Measurements from ENCODE around the gene TBC1D21. TPM values are rescaled to one million over a fixed set of nuclear protein-coding genes. Genes with fewer than 3 reads are reported as not detected.

The TBC1D21 gene, protein sequence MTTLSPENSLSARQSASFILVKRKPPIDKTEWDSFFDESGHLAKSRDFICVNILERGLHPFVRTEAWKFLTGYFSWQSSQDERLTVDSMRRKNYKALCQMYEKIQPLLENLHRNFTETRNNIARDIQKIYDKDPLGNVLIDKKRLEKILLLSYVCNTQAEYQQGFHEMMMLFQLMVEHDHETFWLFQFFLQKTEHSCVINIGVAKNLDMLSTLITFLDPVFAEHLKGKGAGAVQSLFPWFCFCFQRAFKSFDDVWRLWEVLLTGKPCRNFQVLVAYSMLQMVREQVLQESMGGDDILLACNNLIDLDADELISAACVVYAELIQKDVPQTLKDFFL
- total RNA-seq (not detected), polyA plus RNA-seq (not detected)

- no peak within 1 kb of the TSS for H3K27ac ChIP-seq
- no peaks in the 10 kb centered on the region for H3K9me3 ChIP-seq
- no peak for TF ChIP-seq CTCF (IDR thresholded peaks at IDR 0.05)
- ATAC-seq = no peak
- FAIRE-seq = no peak
- H3K36me3 ChIP-seq = no peaks in the 10 kb centered on the region
- DNase-seq = no peak
- H3K4me3 ChIP-seq = no peak within 1 kb of the TSS
- no peaks in the 10 kb centered on the region for H3K4me1 ChIP-seq
- 52 to 58% methylated on average over 5 of the region's 5 CpGs for WGBS, 2 donors
- intact Hi-C loops (cut with DNase I) = no loop called here
- H3K27me3 ChIP-seq = no peaks in the 10 kb centered on the region
These were observed at the start of gene TBC1D21 for GRCh38 chr15:73873456-73873855. TSS of gene TBC1D21 (plus strand) at chr15:73873564. CDS start at chr15:73873710, 146 bp downstream.

GRCh38 chr15:73826711-73827251 is 46.6 kb upstream of the TBC1D21 start:
- H3K9me3 ChIP-seq = no peaks in the 10 kb centered on the region
- ATAC-seq = no peak
- intact Hi-C loops (cut with DNase I) = no loop called here
- H3K36me3 ChIP-seq = no peaks in the 10 kb centered on the region
- 60 to 74% methylated on average over 3 of the region's 3 CpGs for WGBS, 2 donors
- no peak overlapping the region for H3K4me3 ChIP-seq
- H3K27ac ChIP-seq = no peak overlapping the region
- FAIRE-seq = no peak
- no peaks in the 10 kb centered on the region for H3K27me3 ChIP-seq
- DNase-seq = no peak
- no peaks in the 10 kb centered on the region for H3K4me1 ChIP-seq
- TF ChIP-seq CTCF (IDR thresholded peaks at IDR 0.05) = no peak

GRCh38 chr15:73829523-73829922 is 43.8 kb upstream of the TBC1D21 start:
- Histone ChIP-seq H3K27me3 (no peaks in the 10 kb centered on the region), H3K36me3 (no peaks in the 10 kb centered on the region), H3K4me1 (no peaks in the 10 kb centered on the region), H3K4me3 (no peak overlapping the region), H3K9me3 (no peaks in the 10 kb centered on the region), H3K27ac (no peak overlapping the region)
- FAIRE-seq (no peak), DNase-seq (no peak), ATAC-seq (no peak)
- intact Hi-C loops (cut with DNase I) = no loop called here
- WGBS, 2 donors = 65 to 69% methylated on average over 2 of the region's 2 CpGs
- no peak for TF ChIP-seq CTCF (IDR thresholded peaks at IDR 0.05)

- ATAC-seq = no peak
- FAIRE-seq = no peak
- no peak overlapping the region for H3K27ac ChIP-seq
- intact Hi-C loops (cut with DNase I) = no loop called here
- H3K4me1 ChIP-seq = no peaks in the 10 kb centered on the region
- TF ChIP-seq CTCF (IDR thresholded peaks at IDR 0.05) = no peak
- no peaks in the 10 kb centered on the region for H3K27me3 ChIP-seq
- no peak overlapping the region for H3K4me3 ChIP-seq
- no peaks in the 10 kb centered on the region for H3K9me3 ChIP-seq
- WGBS, 2 donors = 32 to 36% methylated on average over 1 of the region's 1 CpG
- no peak for DNase-seq
- H3K36me3 ChIP-seq = no peaks in the 10 kb centered on the region
These were observed 40.7 kb upstream of the TBC1D21 start for GRCh38 chr15:73832657-73833056.

DNA sequence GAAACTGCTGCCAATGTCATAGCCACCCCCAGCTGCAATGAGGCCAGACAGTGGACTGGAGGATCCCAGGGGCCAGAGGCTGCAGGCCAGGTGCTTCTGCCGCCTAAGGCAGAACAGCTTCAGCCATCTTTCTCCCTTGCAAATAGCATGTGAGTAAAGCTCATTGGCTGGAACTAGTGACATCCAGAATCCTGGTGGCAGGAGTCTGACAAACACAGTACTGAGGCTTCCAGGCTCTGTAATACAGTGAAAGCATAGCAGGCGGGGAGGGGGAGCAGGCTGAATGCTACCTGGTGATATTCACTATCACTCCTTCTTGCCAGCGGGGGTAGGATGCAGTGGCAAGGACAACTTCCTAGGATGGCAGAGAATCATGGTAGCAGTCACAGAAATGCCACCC is 36.5 kb upstream of the TBC1D21 start:
- H3K4me3 ChIP-seq = no peak overlapping the region
- ATAC-seq (no peak), FAIRE-seq (no peak), DNase-seq (no peak)
- intact Hi-C loops (cut with DNase I) = no loop called here
- WGBS, 2 donors = 76 to 81% methylated on average over 3 of the region's 3 CpGs
- H3K9me3 ChIP-seq = no peaks in the 10 kb centered on the region
- TF ChIP-seq CTCF (IDR thresholded peaks at IDR 0.05) = no peak
- no peaks in the 10 kb centered on the region for H3K27me3 ChIP-seq
- no peaks in the 10 kb centered on the region for H3K36me3 ChIP-seq
- H3K27ac ChIP-seq = no peak overlapping the region
- H3K4me1 ChIP-seq = no peaks in the 10 kb centered on the region

Measured in pancreas (tissue), 10 donors.